Measurements from ENCODE around the gene SIRPB2. TPM values are rescaled to one million over a fixed set of nuclear protein-coding genes. Genes with fewer than 3 reads are reported as not detected.

Gene SIRPB2
- total and polyA plus RNA-seq, 7 donors = 0.18 to 1.8 (median 1.1) TPM

DNA sequence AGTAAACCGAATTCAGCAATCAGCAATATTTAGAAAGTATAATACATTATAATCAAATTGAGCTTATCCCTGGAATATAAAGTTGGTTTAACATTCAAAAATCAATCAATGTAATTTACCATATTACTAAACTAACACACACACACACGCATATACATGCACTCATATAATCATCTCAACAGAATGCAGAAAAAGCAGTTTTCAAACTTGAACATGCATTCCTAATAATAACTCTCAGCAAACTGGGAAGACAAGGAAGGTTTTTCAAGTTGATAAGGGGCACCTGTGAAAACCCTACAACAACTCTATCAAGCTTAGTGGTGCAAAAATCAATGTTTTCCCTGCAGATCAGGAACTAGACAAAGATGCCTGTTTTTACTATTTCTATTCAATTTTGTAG lies 4.7 kb downstream of the SIRPB2 start:
- TF ChIP-seq, protein P1, sequence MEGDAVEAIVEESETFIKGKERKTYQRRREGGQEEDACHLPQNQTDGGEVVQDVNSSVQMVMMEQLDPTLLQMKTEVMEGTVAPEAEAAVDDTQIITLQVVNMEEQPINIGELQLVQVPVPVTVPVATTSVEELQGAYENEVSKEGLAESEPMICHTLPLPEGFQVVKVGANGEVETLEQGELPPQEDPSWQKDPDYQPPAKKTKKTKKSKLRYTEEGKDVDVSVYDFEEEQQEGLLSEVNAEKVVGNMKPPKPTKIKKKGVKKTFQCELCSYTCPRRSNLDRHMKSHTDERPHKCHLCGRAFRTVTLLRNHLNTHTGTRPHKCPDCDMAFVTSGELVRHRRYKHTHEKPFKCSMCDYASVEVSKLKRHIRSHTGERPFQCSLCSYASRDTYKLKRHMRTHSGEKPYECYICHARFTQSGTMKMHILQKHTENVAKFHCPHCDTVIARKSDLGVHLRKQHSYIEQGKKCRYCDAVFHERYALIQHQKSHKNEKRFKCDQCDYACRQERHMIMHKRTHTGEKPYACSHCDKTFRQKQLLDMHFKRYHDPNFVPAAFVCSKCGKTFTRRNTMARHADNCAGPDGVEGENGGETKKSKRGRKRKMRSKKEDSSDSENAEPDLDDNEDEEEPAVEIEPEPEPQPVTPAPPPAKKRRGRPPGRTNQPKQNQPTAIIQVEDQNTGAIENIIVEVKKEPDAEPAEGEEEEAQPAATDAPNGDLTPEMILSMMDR (IDR thresholded peaks at IDR 0.05) = no peak
- no peak for ATAC-seq
- Histone ChIP-seq H3K27me3 (ENCODE audit: insufficient read depth in 3 of 3, low read length in 2 of 3) (peaks cover 0 to 8% (median 0%) of the 10 kb centered on the region in 3 donors), H3K36me3 (ENCODE audit: insufficient read depth in 1 of 2, low read depth in 1 of 2) (no peaks in the 10 kb centered on the region), H3K9me3 (no peaks in the 10 kb centered on the region), H3K27ac (no peak overlapping the region), H3K4me1 (no peaks in the 10 kb centered on the region), H3K4me3 (no peak overlapping the region)
- intact Hi-C loops (cut with DNase I) = no loop called here
- DNase-seq = no peak
- 84 to 86% (median 86%) methylated on average over 2 of the region's 2 CpGs for WGBS, 3 donors

DNA sequence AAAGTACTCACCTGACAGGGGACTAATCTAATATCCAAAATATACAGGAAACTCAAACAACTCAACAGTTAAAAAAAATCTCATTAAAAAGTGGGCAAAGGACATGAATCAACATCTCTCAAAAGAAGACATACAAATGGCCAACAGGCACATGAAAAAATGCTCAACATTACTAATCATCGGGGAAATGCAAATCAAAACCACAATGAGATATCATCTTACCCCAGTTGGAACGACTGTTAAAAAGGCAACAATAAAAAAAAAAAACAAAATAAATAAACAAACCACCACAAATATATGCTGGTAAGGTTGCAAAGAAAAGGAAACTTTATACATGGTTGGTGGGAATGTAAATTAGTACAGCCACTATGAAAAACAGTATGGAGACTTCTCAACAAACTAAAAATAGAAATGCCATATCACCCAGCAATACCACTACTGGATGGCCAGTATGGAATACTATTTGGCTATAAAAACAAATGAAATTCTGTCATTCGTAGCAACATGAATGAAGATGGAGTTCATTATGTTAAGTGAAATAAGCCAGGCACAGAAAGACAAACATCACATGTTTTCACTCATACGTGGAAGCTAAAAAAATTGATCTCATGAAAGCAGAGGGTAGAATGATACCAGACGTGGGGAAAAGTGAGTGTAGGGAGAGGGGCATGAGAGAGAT lies 6.6 kb downstream of the SIRPB2 start:
- TF ChIP-seq, protein P1 (IDR thresholded peaks at IDR 0.05) = no peak
- Histone ChIP-seq H3K4me3 (no peak overlapping the region), H3K4me1 (no peaks in the 10 kb centered on the region), H3K36me3 (ENCODE audit: insufficient read depth in 1 of 2, low read depth in 1 of 2) (no peaks in the 10 kb centered on the region), H3K27ac (no peak overlapping the region), H3K27me3 (ENCODE audit: insufficient read depth in 3 of 3, low read length in 2 of 3) (peaks cover 0 to 16% (median 0%) of the 10 kb centered on the region in 3 donors), H3K9me3 (no peaks in the 10 kb centered on the region)
- 45 to 59% (median 51%) methylated on average over 5 of the region's 5 CpGs for WGBS, 3 donors
- DNase-seq (no peak), ATAC-seq (no peak)
- intact Hi-C loops (cut with DNase I) = no loop called here

DNA sequence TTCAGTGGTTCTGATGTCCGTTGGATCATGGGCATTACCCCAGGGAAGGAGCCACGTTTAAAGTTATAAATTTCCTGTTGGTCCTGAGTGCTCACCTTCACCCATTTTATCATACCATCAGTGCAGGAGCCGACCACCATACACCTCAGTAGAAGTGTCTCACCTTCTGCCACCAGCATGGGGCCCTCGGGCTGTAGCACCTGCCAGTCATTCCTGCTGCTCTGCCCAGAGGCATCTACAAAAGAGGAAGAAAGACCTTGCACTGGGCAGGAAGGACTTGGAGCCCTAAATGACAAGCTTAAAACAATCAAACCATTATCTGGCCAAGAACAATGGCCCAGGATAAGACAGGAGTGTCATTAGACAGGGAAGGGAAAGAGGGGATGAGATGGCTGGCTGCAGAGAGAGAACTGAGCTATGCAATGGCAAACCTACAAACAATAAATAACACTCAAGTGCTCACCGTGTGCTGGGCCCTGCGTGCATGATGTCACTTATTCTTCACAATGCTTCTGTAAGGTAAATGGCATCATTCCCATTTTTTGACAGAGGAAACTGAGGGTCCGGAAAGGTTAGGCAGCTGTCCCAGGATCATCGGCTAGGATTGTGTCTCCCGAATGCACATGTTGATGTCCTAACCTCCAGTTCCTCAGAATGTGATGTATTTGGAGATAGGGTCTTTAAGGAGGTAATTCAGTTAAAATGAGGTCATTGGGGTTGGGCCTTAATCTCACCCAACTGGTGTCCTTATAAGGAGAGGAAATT lies 11.2 kb downstream of the SIRPB2 start:
- no peak overlapping the region for H3K27ac ChIP-seq
- DNase-seq (no peak), ATAC-seq (no peak)
- TF ChIP-seq, protein P1 (IDR thresholded peaks at IDR 0.05) = no peak
- no peaks in the 10 kb centered on the region for H3K4me1 ChIP-seq
- no peaks in the 10 kb centered on the region for H3K9me3 ChIP-seq
- peaks cover 0 to 16% (median 0%) of the 10 kb centered on the region in 3 donors for H3K27me3 ChIP-seq (ENCODE audit: insufficient read depth in 3 of 3, low read length in 2 of 3)
- H3K4me3 ChIP-seq = no peak overlapping the region
- no peaks in the 10 kb centered on the region for H3K36me3 ChIP-seq (ENCODE audit: insufficient read depth in 1 of 2, low read depth in 1 of 2)
- intact Hi-C loops (cut with DNase I) = no loop called here
- WGBS, 3 donors = 70 to 75% (median 71%) methylated on average over 9 of the region's 9 CpGs

DNA sequence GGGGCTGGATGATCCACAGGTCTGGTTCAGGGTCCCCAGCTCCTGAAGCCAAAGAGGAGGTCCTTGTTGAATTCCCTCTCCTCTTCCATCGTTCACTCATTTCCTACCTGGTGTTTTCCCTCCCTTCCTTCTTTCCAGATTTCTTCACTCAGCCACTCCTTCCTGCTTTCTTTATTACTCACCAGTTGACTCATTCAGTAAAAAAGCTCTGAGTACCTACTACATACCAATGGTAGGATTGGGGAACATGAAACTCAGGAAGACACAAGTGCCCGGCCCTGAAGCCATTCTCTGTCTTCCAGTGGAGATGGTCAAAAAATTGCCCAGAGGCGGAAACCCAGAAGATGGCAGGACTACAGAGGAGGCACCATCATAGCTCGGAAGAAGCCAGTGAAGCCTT lies 12.7 kb downstream of the SIRPB2 start:
- no peak overlapping the region for H3K27ac ChIP-seq
- TF ChIP-seq, protein P1 (IDR thresholded peaks at IDR 0.05) = no peak
- H3K4me3 ChIP-seq = no peak overlapping the region
- H3K9me3 ChIP-seq = no peaks in the 10 kb centered on the region
- peaks cover 0 to 12% (median 0%) of the 10 kb centered on the region in 3 donors for H3K27me3 ChIP-seq (ENCODE audit: insufficient read depth in 3 of 3, low read length in 2 of 3)
- intact Hi-C loops (cut with DNase I) = no loop called here
- no peaks in the 10 kb centered on the region for H3K4me1 ChIP-seq
- H3K36me3 ChIP-seq (ENCODE audit: insufficient read depth in 1 of 2, low read depth in 1 of 2) = no peaks in the 10 kb centered on the region
- ATAC-seq (no peak), DNase-seq (no peak)
- WGBS, 3 donors = 82 to 89% (median 85%) methylated on average over 4 of the region's 4 CpGs
